MM.1S (cell line): ENCODE results near the gene FIG4.

Experiments
- EZH2 ChIP-seq: fragments of 300-600 bp; sonication (generic); optimal IDR thresholded peaks from 2 replicates; pipeline ENCODE3; 2017; ENCODE audit warnings: low read depth, mild to moderate bottlenecking, antibody characterized with exemption, low read length, mixed read lengths
- EZH2phosphoT487 ChIP-seq: fragments of 300-600 bp; sonication (generic); IDR thresholded peaks from 2 replicates; pipeline ENCODE4 v1.6.1; 2018; ENCODE audit warnings: antibody characterized with exemption, low read length
- TF ChIP-seq, protein P1 (sequence below): fragments of 300-600 bp; sonication (generic); IDR thresholded peaks from 2 replicates; pipeline ENCODE4 v1.5.1; 2016; ENCODE audit warnings: antibody characterized with exemption, low read length, mixed read lengths

DNA sequence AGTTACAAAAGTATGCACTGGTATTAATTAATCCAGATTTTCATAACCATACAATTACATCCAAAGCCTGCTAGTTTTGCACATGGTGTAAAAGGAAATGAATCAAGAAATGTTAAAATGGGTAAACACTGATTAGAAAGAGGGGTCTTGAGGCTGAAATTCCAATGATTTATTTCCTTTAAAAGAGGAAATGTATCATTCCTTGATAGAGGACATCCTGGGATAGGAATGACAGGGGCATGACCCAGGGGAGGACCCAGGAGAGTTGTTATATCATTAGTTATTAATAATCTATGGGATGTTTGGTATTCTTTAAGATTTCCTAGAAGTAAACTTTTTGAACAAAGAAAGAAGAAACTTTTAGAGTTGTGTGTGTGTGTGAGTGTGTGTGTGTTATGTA is 18.3 kb upstream of the FIG4 start:
- TF ChIP-seq, protein P1, sequence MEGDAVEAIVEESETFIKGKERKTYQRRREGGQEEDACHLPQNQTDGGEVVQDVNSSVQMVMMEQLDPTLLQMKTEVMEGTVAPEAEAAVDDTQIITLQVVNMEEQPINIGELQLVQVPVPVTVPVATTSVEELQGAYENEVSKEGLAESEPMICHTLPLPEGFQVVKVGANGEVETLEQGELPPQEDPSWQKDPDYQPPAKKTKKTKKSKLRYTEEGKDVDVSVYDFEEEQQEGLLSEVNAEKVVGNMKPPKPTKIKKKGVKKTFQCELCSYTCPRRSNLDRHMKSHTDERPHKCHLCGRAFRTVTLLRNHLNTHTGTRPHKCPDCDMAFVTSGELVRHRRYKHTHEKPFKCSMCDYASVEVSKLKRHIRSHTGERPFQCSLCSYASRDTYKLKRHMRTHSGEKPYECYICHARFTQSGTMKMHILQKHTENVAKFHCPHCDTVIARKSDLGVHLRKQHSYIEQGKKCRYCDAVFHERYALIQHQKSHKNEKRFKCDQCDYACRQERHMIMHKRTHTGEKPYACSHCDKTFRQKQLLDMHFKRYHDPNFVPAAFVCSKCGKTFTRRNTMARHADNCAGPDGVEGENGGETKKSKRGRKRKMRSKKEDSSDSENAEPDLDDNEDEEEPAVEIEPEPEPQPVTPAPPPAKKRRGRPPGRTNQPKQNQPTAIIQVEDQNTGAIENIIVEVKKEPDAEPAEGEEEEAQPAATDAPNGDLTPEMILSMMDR = no peak
- TF ChIP-seq EZH2phosphoT487 (no peak), EZH2 (no peak)
